Tibial nerve (tissue), 3 donors: Measurements from ENCODE around the gene LMX1B.

Experiments used
- CTCF ChIP-seq, 5 experiments: fragments of 200-600 bp in 3 of 5; fragments of 450-650 bp in 2 of 5; sonication (generic) in 3 of 5; IDR thresholded peaks; one replicate each; pipeline ENCODE4 v1.5.1; 2016 to 2019; ENCODE audit warnings: antibody characterized with exemption in 5 of 5, mild to moderate bottlenecking in 3 of 5, moderate library complexity in 2 of 5
- POLR2A ChIP-seq, 2 donors: fragments of 450-650 bp; IDR thresholded peaks; one replicate each; pipeline ENCODE4 v1.6.1; 2017; ENCODE audit warnings: antibody characterized with exemption in 2 of 2, mild to moderate bottlenecking in 2 of 2, moderate library complexity in 2 of 2

- TF ChIP-seq CTCF (IDR thresholded peaks at IDR 0.05) (no peak), POLR2A (IDR thresholded peaks at IDR 0.05) (peak in 1 of 2 donors; percentile 17)
Measured at GRCh38 chr9:126722252-126722921, 108.7 kb downstream of the LMX1B start.
